Measurements from ENCODE around the gene DOCK9.

DOCK9 gene

DNA sequence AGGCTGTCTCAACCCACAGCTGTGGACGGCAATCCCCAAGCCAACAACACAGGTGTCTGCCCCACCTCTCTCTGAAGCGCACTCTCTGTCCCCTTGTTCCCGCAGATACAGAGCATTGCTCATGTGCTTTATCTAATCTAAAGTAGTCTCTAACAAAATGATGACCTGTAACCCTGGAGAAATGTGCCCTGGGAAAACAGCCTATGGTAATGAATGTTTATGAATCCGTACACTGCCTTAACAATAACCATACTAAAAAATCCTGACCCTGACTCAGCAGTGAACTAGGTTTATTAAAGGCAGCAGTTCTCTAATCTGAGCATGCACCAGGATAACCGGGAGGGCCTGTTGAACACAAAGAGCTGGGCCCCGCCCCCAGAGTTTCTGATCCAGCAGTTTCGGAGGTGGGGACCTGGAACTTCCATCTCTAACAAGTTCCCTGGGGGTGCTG lies 174.7 kb downstream of the DOCK9 start:
- no peak overlapping the region for H3K4me3 ChIP-seq (ENCODE audit: low read depth, low read length)
- DNase-seq (ENCODE audit: low read depth): no peak
- TF ChIP-seq, protein P1, sequence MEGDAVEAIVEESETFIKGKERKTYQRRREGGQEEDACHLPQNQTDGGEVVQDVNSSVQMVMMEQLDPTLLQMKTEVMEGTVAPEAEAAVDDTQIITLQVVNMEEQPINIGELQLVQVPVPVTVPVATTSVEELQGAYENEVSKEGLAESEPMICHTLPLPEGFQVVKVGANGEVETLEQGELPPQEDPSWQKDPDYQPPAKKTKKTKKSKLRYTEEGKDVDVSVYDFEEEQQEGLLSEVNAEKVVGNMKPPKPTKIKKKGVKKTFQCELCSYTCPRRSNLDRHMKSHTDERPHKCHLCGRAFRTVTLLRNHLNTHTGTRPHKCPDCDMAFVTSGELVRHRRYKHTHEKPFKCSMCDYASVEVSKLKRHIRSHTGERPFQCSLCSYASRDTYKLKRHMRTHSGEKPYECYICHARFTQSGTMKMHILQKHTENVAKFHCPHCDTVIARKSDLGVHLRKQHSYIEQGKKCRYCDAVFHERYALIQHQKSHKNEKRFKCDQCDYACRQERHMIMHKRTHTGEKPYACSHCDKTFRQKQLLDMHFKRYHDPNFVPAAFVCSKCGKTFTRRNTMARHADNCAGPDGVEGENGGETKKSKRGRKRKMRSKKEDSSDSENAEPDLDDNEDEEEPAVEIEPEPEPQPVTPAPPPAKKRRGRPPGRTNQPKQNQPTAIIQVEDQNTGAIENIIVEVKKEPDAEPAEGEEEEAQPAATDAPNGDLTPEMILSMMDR (IDR thresholded peaks at IDR 0.05; ENCODE audit: insufficient read depth, low read depth, low read length, missing control alignments): no peak

- TF ChIP-seq, protein P1 (IDR thresholded peaks at IDR 0.05; ENCODE audit: insufficient read depth, low read depth, low read length, missing control alignments): no peak
- DNase-seq (ENCODE audit: low read depth): no peak
Observed at GRCh38 chr13:98802559-98802958, 175.3 kb downstream of the DOCK9 start.

DNA sequence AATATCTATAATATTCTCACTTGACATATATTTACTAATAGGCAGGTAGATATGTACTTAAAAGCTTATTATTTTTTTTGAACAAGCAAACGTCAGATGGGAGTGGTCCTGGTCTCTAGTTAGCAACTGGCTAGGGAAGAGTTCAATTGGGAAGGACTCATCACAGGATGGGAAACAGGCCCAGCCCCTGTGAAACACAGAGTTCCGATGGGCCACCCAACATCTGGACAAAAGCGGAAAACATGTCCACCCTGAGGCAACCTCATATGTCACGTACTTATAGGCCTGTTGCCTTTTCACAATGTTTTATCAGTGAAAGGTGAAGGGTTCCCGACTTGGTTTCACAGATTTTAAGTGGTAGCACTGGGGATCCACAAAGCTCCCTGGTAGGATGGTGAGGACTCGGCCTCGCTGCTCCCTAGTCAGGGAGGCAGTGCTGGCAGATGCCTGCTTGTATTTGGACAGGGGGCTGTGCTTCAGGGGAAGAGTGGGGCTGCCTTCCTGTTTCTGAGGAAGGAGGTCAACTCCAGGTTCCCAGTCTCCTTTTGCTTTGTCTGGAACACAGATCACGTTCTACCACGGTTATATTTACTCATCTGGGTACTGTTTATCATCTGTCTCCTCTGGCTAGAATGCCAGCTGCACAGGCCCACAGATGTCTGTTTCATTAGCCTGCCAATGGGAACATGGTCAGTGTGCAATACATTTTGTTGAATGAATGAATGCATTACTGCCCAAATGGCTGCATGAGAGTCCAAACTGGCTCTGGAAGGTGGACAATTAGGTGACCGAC lies 176.0 kb downstream of the DOCK9 start:
- no peak for DNase-seq (ENCODE audit: low read depth)
- TF ChIP-seq, protein P1 (IDR thresholded peaks at IDR 0.05; ENCODE audit: insufficient read depth, low read depth, low read length, missing control alignments): no peak
- H3K4me3 ChIP-seq (ENCODE audit: low read depth, low read length): no peak overlapping the region

More at GRCh38 chr13:98802559-98802958, 175.3 kb downstream of the DOCK9 start:
- H3K4me3 ChIP-seq (ENCODE audit: low read depth, low read length): no peak overlapping the region

DNA sequence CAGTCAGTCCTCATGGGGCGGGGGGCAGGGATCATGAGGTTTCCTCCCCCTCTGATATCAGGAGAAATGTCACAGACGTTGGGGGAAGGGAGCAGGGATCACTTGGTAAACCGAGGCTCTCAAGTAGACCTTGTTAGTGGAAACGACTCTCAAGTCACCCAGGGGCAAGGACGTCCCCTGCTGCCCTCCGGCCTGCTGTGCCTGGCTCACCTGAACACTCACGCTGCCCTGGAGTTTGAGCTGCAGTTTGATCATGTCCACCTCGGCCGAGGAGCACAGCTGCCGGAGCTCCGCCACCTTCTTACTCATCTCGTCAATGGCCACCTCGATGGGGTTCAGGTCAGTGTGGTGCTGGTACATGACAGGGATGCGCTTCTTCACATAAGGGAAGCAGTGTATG lies 177.8 kb downstream of the DOCK9 start:
- TF ChIP-seq, protein P1 (IDR thresholded peaks at IDR 0.05; ENCODE audit: insufficient read depth, low read depth, low read length, missing control alignments): no peak
- DNase-seq (ENCODE audit: low read depth): no peak

GRCh38 chr13:98798849-98799645 lies 178.8 kb downstream of the DOCK9 start:
- DNase-seq (ENCODE audit: low read depth): no peak
- TF ChIP-seq, protein P1 (IDR thresholded peaks at IDR 0.05; ENCODE audit: insufficient read depth, low read depth, low read length, missing control alignments): no peak
- no peak overlapping the region for H3K4me3 ChIP-seq (ENCODE audit: low read depth, low read length)

More for the DNA sequence above, 177.8 kb downstream of the DOCK9 start:
- no peak overlapping the region for H3K4me3 ChIP-seq (ENCODE audit: low read depth, low read length)

- no peak for DNase-seq (ENCODE audit: low read depth)
- TF ChIP-seq, protein P1 (IDR thresholded peaks at IDR 0.05; ENCODE audit: insufficient read depth, low read depth, low read length, missing control alignments): no peak
- H3K4me3 ChIP-seq (ENCODE audit: low read depth, low read length): no peak overlapping the region
Observed at GRCh38 chr13:98797456-98797855, 180.4 kb downstream of the DOCK9 start.
